Activated CD4-positive, CD25-positive, alpha-beta regulatory T cell treated with anti-CD3 and anti-CD28 coated beads, Interleukin-2, amount 50 U/mL, for 72 hours (primary cell): ENCODE data around the gene EPN3.

Source experiments
- DNase-seq: peaks from one replicate; pipeline ENCODE4 v3.0.0; 2021

Gene EPN3

GRCh38 chr17:50532452-50533024, at the start of gene EPN3:
EPN3 (plus strand) TSS chr17:50532735; CDS start chr17:50536557, 3,822 bp downstream.
- DNase-seq: no peak

GRCh38 chr17:50483266-50483665, 49.3 kb upstream of the EPN3 start:
- DNase-seq: no peak

- DNase-seq: no peak
Observed at GRCh38 chr17:50484386-50485155, 48.0 kb upstream of the EPN3 start.

- DNase-seq: no peak
Observed at GRCh38 chr17:50487213-50488096, 45.1 kb upstream of the EPN3 start.

- no peak for DNase-seq
Observed at GRCh38 chr17:50488880-50489279, 43.7 kb upstream of the EPN3 start.

- no peak for DNase-seq
Observed at GRCh38 chr17:50491505-50491904, 41.0 kb upstream of the EPN3 start.

GRCh38 chr17:50492214-50492613, 40.3 kb upstream of the EPN3 start:
- DNase-seq: no peak

GRCh38 chr17:50493744-50494143, 38.8 kb upstream of the EPN3 start:
- no peak for DNase-seq

- DNase-seq: no peak
Observed at GRCh38 chr17:50495217-50495823, 37.2 kb upstream of the EPN3 start.

GRCh38 chr17:50495918-50496317, 36.6 kb upstream of the EPN3 start:
- DNase-seq: no peak

- no peak for DNase-seq
Observed at GRCh38 chr17:50498021-50498874, 34.3 kb upstream of the EPN3 start.

GRCh38 chr17:50499270-50499669, 33.3 kb upstream of the EPN3 start:
- DNase-seq: no peak

GRCh38 chr17:50499721-50500120, 32.8 kb upstream of the EPN3 start:
- DNase-seq: no peak

- no peak for DNase-seq
Observed at GRCh38 chr17:50501054-50501453, 31.5 kb upstream of the EPN3 start.

GRCh38 chr17:50502301-50502990, 30.1 kb upstream of the EPN3 start:
- DNase-seq: no peak

GRCh38 chr17:50505591-50506130, 26.9 kb upstream of the EPN3 start:
- no peak for DNase-seq

- no peak for DNase-seq
Observed at GRCh38 chr17:50506298-50506697, 26.2 kb upstream of the EPN3 start.

GRCh38 chr17:50507871-50508572, 24.5 kb upstream of the EPN3 start, which contains the start of gene MYCBPAP:
MYCBPAP (plus strand) TSS chr17:50508439; CDS start chr17:50508675, 236 bp downstream.
- DNase-seq: peak; percentile 78

- no peak for DNase-seq
Observed at GRCh38 chr17:50508573-50509460, 23.7 kb upstream of the EPN3 start.
